ENCODE results near the gene ERC1.

GRCh38 chr12:1171657-1172408 is 180.8 kb downstream of the ERC1 start:
- no peak for TF ChIP-seq SPI1 (IDR thresholded peaks at IDR 0.05; ENCODE audit: low read depth, low read length)
- TF ChIP-seq POLR2A (IDR thresholded peaks at IDR 0.05; ENCODE audit: low read depth, low read length) = no peak
- TF ChIP-seq POLR2AphosphoS5 (IDR thresholded peaks at IDR 0.05; ENCODE audit: low read depth, low read length) = no peak
- TF ChIP-seq POU2F2 (IDR thresholded peaks at IDR 0.05; ENCODE audit: low read depth, low read length) = no peak
- no peak for TF ChIP-seq TAF1 (IDR thresholded peaks at IDR 0.05; ENCODE audit: low read depth, low read length)
